WTC11 (cell line): ENCODE measurements around the gene RASL10A. TPM values are rescaled to one million over a fixed set of nuclear protein-coding genes. Genes with fewer than 3 reads are reported as not detected.

Experiments
- ATAC-seq: fragments of 200-7000 bp; cut with Tn5 transposase; 2 replicates; pipeline ENCODE4 v1.10.0; 2021; ENCODE audit warnings: mild to moderate bottlenecking, moderate library complexity
- CTCF ChIA-PET: fragments of 300-600 bp; sonication (Branson Sonifier 250); formaldehyde crosslinking; loops from one replicate; lab custom pipeline; 2021; ENCODE audit warnings: antibody characterized with exemption; lab: Charles Lee
- POLR2A ChIA-PET: fragments of 350-600 bp; sonication (Branson Sonifier 250); formaldehyde crosslinking; loops from one replicate; lab custom pipeline; 2021; ENCODE audit warnings: antibody characterized with exemption; lab: Charles Lee
- DNase-seq: peaks from one replicate; pipeline ENCODE4 v3.0.0; 2021; ENCODE audit warnings: low spot score
- H3K27ac Mint-ChIP-seq: 2 replicates; pipeline ENCODE4 v1.8.0; 2021; ENCODE audit warnings: mixed read lengths
- H3K27me3 Mint-ChIP-seq: 2 replicates; pipeline ENCODE4 v1.8.0; 2021; ENCODE audit warnings: low read depth, mild to moderate bottlenecking, moderate library complexity, mixed read lengths
- H3K36me3 Mint-ChIP-seq: 2 replicates; pipeline ENCODE4 v1.8.0; 2021; ENCODE audit warnings: mixed read lengths
- H3K4me1 Mint-ChIP-seq: 2 replicates; pipeline ENCODE4 v1.8.0; 2022; ENCODE audit warnings: mixed read lengths
- H3K4me3 Mint-ChIP-seq: 2 replicates; pipeline ENCODE4 v1.8.0; 2021; ENCODE audit warnings: mild to moderate bottlenecking, moderate library complexity, mixed read lengths
- H3K9me3 Mint-ChIP-seq: 2 replicates; pipeline ENCODE4 v1.8.0; 2021; ENCODE audit warnings: mixed read lengths
- ATF6 ChIP-seq: sonication (generic); formaldehyde crosslinking; IDR thresholded peaks from 2 replicates; pipeline ENCODE4 v1.8.1; 2023; ENCODE audit warnings: mild to moderate bottlenecking, missing genetic modification reagents
- CBFB ChIP-seq: sonication (generic); formaldehyde crosslinking; IDR thresholded peaks from 2 replicates; pipeline ENCODE4 v1.8.1; 2022; ENCODE audit warnings: mild to moderate bottlenecking, low read depth, missing genetic modification reagents
- E2F1 ChIP-seq: sonication (generic); formaldehyde crosslinking; IDR thresholded peaks from 2 replicates; pipeline ENCODE4 v1.8.0; 2022; ENCODE audit warnings: mild to moderate bottlenecking, missing genetic modification reagents
- ETV6 ChIP-seq: sonication (generic); formaldehyde crosslinking; IDR thresholded peaks from 2 replicates; pipeline ENCODE4 v1.8.1; 2022; ENCODE audit warnings: mild to moderate bottlenecking, missing genetic modification reagents
- MXD4 ChIP-seq: fragments of 250-450 bp; sonication (Bioruptor Pico); IDR thresholded peaks from 2 replicates; pipeline ENCODE4 v1.8.0; 2021; ENCODE audit warnings: mild to moderate bottlenecking, moderate library complexity, borderline replicate concordance
- NFE2L1 ChIP-seq: sonication (generic); formaldehyde crosslinking; IDR thresholded peaks from 2 replicates; pipeline ENCODE4 v1.8.1; 2023; ENCODE audit warnings: missing genetic modification reagents
- PRDM15 ChIP-seq: sonication (generic); formaldehyde crosslinking; IDR thresholded peaks from 2 replicates; pipeline ENCODE4 v1.8.0; 2022; ENCODE audit warnings: missing genetic modification reagents
- ZNF219 ChIP-seq: sonication (generic); formaldehyde crosslinking; IDR thresholded peaks from 2 replicates; pipeline ENCODE4 v1.8.0; 2023; ENCODE audit warnings: missing genetic modification reagents, mild to moderate bottlenecking, borderline replicate concordance
- ZNF396 ChIP-seq: fragments of 250-450 bp; sonication (Bioruptor Pico); IDR thresholded peaks from 2 replicates; pipeline ENCODE4 v1.8.0; 2021; ENCODE audit warnings: mild to moderate bottlenecking, moderate library complexity, borderline replicate concordance
- ZNF532 ChIP-seq: fragments of 250-450 bp; sonication (Bioruptor Pico); IDR thresholded peaks from 2 replicates; pipeline ENCODE4 v1.9.0; 2021; ENCODE audit warnings: mild to moderate bottlenecking, borderline replicate concordance
- ZNF671 ChIP-seq: fragments of 250-450 bp; sonication (Bioruptor Pico); IDR thresholded peaks from 2 replicates; pipeline ENCODE4 v1.8.0; 2021; ENCODE audit warnings: mild to moderate bottlenecking
- total RNA-seq: library from RNA; stranded (reverse); gene quantifications from 3 replicates; pipeline ENCODE4 v1.2.3, GENCODE V29; 2021

Gene RASL10A
- total RNA-seq, 1 experiment from 2014 or later: 1.6 TPM

GRCh38 chr22:29334696-29335344, 19.3 kb upstream of the RASL10A start (continued):
- no peak for TF ChIP-seq ATF6 (CRISPR knock-in tag)

GRCh38 chr22:29334148-29334547, 18.7 kb upstream of the RASL10A start:
- CTCF ChIA-PET: no interaction called here

GRCh38 chr22:29332886-29333496, 17.5 kb upstream of the RASL10A start:
- Mint-ChIP-seq H3K9me3 (no peaks in the 10 kb centered on the region), H3K36me3 (peaks cover 21% of the 10 kb centered on the region; the same call in 1 of the 2 replicates), H3K4me1 (no peaks in the 10 kb centered on the region), H3K4me3 (no peak overlapping the region), H3K27ac (no peak overlapping the region), H3K27me3 (no peaks in the 10 kb centered on the region)
- POLR2A ChIA-PET: no interaction called here
- DNase-seq (no peak), ATAC-seq (no peak)
- CTCF ChIA-PET: interaction anchor here (1.4 kb wide), 1 partner anchor 9 kb away, joined by 3 read pairs; no protein-coding TSS in a partner anchor
- TF ChIP-seq ZNF671 (CRISPR knock-in tag) (no peak), ZNF219 (no peak), MXD4 (CRISPR knock-in tag) (no peak), ZNF532 (CRISPR knock-in tag) (no peak), ETV6 (CRISPR knock-in tag) (no peak), ATF6 (CRISPR knock-in tag) (no peak), CBFB (CRISPR knock-in tag) (no peak), ZNF396 (CRISPR knock-in tag) (no peak), E2F1 (CRISPR knock-in tag) (no peak)

More at GRCh38 chr22:29334148-29334547, 18.7 kb upstream of the RASL10A start:
- DNase-seq (no peak), ATAC-seq (no peak)
- H3K27me3 Mint-ChIP-seq: no peaks in the 10 kb centered on the region
- no peak overlapping the region for H3K27ac Mint-ChIP-seq
- TF ChIP-seq NFE2L1 (CRISPR knock-in tag) (no peak), PRDM15 (CRISPR knock-in tag) (no peak)
- TF ChIP-seq, all 79 proteins: peak for 0
- Mint-ChIP-seq H3K4me1 (no peaks in the 10 kb centered on the region), H3K4me3 (no peak overlapping the region), H3K9me3 (no peaks in the 10 kb centered on the region), H3K36me3 (peaks cover 32% of the 10 kb centered on the region; the same call in 1 of the 2 replicates)
- POLR2A ChIA-PET: interaction anchor here (0.5 kb wide), 1 partner anchor 600 kb away, joined by 4 read pairs; no protein-coding TSS in a partner anchor
